ENCODE data around the gene CD44.

DNA sequence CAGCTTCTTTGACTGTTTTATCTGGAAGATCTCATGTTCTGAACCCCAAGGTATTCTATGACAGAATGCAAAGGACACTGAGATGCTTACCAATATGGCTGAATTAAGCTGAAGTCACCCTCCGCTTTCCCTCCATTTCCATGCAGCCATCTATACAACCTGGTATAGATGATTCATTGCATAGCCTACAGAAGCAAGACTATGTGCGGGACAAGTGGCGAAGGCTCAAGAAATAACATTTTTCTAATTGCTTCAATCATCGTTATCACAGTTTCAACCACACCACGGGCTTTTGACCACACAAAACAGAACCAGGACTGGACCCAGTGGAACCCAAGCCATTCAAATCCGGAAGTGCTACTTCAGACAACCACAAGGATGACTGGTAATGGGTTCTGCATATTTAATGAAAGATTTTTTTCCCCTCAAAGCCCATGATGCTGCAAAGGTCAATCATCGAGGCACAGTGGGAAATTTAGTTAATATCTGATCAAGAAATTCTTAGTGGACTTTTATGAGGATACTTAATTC lies 61.9 kb downstream of the CD44 start:
- TF ChIP-seq, protein P1, sequence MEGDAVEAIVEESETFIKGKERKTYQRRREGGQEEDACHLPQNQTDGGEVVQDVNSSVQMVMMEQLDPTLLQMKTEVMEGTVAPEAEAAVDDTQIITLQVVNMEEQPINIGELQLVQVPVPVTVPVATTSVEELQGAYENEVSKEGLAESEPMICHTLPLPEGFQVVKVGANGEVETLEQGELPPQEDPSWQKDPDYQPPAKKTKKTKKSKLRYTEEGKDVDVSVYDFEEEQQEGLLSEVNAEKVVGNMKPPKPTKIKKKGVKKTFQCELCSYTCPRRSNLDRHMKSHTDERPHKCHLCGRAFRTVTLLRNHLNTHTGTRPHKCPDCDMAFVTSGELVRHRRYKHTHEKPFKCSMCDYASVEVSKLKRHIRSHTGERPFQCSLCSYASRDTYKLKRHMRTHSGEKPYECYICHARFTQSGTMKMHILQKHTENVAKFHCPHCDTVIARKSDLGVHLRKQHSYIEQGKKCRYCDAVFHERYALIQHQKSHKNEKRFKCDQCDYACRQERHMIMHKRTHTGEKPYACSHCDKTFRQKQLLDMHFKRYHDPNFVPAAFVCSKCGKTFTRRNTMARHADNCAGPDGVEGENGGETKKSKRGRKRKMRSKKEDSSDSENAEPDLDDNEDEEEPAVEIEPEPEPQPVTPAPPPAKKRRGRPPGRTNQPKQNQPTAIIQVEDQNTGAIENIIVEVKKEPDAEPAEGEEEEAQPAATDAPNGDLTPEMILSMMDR (IDR thresholded peaks at IDR 0.05): no peak
- TF ChIP-seq POLR2A (IDR thresholded peaks at IDR 0.05): no peak

Data from heart left ventricle (tissue), 13 donors.